Femur (tissue), 1 donor: ENCODE data around the gene CCDC178.
"Not testable (repeated sequence)": the region's sequence is repeated elsewhere in the genome, so short reads cannot be mapped to it uniquely, and the experiment has no call there.

Source experiments
- DNase-seq: peaks from one replicate; pipeline ENCODE4 v3.0.0-alpha.2; 2017

The CCDC178 gene

GRCh38 chr18:33355756-33356155, 84.8 kb downstream of the CCDC178 start:
- no peak for DNase-seq

DNA sequence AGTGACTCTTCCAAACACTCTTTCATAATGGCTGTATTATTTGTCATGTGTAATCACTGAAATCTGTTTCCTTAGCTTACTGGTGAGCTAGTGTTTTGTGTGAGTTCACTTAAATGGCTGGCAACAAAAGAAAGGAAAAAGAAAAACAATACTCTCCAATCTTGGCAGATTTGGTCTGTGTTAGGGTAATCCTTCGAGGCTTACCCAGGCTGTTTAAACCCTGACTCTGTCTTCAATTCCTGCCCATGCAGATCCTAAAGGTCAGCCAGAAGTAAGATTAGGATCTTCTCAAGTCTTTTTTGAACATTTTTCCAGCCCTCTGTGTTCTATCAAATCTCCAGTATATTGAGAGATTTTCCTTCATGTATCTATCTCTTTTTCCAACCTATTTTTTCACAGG, 85.3 kb downstream of the CCDC178 start:
- no peak for DNase-seq

DNA sequence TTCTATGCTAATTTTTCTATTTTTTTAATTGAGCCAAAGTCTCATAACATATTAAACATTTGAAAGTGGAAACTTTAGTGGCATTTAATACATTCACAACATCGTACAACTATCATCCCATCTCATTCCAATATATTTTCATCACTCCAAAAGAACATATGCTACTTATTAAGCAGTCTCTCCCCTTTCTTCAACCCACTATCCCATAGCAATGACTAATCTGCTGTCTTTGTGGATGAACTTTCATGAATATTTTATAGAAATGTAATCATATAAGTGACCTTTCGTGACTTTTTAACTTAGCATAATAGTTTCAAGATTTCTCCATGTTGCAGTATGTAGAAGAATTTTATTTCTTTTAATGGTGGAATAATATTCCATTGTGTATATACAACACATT, 90.3 kb downstream of the CCDC178 start:
- no peak for DNase-seq

DNA sequence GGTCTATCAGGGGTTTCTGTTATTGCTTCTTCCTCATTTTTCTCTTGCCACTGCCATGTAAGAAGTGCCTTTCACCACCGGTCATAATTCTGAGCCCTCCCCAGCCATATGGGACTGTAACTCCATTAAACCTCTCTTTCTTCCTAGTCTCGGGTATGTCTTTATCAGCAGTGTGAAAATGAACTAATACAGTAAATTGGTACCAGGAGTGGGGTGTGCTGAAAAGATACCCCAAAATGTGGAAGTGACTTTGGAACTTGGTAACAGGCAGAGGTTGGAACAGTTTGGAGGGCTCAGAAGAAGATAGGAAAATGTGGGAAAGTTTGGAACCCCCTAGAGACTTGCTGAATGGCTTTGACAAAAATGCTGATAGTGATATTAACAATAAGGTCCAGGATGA, 100.8 kb downstream of the CCDC178 start:
- DNase-seq = not testable (repeated sequence)

- no peak for DNase-seq
Observed at GRCh38 chr18:33334781-33335180, 105.7 kb downstream of the CCDC178 start.

DNA sequence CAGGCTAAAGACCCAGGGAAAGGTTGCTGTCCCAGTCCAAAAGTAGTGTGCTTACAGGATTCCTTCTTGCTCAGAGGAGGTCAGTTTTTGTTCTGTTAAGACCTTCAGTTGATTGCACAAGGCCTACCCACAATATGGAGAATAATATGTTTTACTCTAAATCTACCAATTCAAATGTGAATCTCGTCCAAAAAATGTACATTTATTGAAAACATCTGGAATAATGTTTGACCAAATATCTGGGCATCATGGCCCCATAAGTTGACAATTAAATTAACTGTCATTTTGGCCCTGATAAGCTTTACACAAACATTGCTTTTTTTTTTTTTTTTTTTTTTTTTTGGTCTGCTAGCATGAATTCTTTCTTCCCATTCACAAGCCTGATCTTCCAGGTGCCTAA, 109.8 kb downstream of the CCDC178 start:
- DNase-seq = no peak

DNA sequence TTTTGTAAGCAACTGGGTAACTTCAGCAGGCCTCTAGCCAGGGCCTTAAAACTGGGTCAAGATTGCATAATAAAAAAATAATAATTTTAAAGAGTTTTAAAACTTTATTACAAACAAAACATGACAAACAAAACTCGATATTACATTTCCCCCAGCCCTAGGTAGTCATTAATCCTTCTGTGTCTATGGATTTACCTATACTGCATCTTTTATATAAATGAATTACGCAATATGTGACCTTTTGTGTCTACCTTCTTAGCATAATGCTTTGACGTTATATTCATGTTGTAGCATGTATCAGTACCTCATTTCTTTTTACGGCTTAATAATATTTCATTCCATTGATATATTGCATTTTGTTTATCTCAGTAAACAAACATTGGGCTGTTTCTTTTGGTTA, 113.5 kb downstream of the CCDC178 start:
- no peak for DNase-seq

DNA sequence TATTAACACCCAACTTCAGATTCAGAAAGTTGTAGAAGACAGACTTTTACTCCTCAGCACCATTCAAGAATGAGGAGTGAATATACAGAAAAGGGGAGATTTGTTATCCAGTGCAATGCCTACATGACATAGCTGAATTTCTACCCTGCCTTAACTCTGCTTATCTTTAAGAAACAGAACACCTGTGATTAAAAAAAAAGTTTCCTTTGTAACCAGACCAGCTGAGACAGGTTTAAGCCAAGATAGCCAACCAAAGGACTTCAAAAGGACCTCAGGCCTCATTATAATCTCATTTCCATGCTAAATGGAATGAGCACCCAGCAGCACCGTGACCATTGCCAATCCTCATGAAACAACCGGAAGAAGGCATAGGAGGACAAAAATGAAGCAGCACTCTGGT, 122.9 kb downstream of the CCDC178 start:
- DNase-seq = no peak

- DNase-seq = no peak
Observed at GRCh38 chr18:33316146-33316587, 124.4 kb downstream of the CCDC178 start.

GRCh38 chr18:33307520-33307919, 133.0 kb downstream of the CCDC178 start:
- DNase-seq = no peak

- DNase-seq = no peak
Observed at GRCh38 chr18:33304277-33304676, 136.2 kb downstream of the CCDC178 start.

DNA sequence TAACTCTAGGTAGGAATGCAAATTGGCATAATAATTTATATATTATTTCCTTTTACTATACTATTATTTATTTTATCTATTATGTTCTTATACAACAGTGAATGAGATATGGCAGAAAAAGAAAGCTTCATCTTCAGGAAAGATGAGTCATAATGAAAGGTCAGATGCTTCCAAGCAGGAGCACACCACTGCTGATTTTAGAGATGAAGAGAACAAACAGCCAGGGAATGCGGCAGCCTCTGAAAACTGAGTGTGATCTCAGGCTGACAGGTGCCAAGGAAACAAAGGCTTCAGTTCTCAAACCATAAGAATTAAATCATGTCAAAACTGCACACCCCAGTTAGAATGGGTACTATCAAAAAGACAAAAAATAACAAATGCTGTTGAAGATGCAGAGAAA, 149.0 kb downstream of the CCDC178 start:
- DNase-seq = no peak

DNA sequence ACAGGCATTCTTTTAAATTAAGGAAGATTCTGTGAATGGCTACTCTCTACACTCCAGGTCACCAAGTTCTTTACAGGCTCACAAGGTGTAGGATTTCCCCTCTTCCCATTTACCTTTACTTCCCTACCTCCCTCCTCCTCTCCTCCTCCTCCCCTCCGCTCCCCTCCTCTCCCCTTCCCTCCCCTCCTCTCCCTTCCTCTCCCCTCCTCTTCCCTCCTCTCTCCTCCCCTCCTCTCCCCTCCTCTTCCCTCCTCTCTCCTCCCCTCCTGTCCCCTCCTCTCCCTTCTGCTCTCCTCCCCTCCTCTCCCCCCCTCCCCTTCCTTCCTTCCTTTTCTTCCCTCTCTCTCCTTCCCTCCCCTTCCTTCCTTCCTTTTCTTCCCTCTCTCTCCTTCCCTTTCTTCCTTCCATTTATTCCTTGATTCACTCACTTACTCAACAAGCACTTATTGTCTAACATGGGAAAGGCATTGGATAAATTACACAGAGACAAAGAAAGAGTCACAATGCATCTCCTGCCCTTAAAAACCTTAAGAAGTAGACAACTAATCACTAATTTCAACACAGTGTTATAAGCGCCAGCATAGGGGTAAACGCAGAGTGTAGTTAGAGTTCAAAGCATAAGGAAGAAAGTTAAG, 152.3 kb downstream of the CCDC178 start:
- DNase-seq = no peak

DNA sequence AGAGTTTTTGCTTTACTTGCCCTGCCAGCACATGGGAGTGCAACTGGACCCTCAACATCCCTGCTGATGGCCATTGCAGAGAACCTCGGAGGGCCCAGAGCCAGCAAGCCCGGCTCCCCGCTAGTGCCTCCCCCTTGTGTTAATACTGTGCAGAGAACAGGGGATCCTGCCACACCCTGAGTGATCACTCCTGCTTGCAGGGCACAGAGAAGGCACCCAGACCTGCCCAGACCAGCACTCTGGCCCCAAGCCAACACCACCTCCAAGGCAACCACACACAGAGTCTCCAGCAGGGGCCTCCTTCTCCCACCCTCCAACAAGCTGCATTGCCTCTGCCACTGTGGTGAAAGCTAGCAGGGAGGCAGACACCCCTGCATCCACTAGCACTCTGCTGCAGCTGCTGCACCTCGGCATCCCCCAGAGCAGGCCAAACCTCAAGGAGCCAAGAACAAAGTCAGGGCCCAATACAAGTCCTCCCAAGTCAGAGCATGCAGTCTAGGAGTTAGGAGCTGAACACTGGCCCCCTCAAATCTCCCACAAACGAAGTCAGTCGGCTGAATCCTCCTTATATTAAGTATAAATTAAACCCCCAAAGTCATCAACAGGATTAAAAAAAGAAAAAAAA, 157.7 kb downstream of the CCDC178 start:
- DNase-seq = no peak

DNA sequence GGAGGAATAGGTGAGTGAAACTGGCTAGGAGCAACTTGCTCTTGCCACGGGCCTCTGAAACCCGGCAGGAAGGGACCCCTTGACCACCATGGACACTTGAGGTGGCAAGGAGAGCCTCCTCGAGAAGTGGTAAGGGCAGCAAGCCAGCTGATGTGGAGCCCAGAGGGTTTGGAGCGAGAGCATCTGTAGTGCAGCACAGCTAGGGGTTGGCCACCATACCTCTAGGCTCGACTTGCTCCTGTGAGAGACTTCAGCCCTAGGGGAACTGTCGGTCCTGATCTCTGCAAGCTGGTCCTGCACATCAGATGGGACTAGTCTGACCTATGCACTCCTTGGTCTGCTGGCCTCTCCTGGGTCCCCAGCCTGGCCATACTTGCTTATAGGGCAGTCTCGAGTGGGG, 158.4 kb downstream of the CCDC178 start:
- DNase-seq = no peak

GRCh38 chr18:33277431-33277830, 163.1 kb downstream of the CCDC178 start:
- no peak for DNase-seq

- no peak for DNase-seq
Observed at GRCh38 chr18:33275843-33276242, 164.7 kb downstream of the CCDC178 start.

GRCh38 chr18:33270297-33270696, 170.2 kb downstream of the CCDC178 start:
- DNase-seq = no peak

GRCh38 chr18:33269223-33269622, 171.3 kb downstream of the CCDC178 start:
- DNase-seq = no peak

DNA sequence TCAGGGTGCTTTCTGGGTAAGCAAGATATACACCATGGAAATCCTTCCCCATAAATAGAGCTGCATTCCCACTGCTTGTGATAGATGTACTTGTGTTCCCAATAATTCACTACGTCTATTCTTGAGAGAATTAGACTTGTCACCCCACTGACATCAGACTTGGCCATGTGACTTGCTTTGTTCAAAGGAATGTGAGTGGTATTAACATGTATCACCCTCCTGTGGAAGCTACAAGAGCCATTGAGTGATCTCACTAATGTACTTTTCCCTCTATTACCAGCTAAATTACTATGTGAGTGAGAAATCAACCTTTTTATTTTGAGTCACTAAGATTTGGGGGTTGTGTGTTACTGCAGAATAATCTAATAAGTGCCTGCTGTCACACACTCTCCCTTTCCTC, 176.0 kb downstream of the CCDC178 start:
- DNase-seq = no peak

GRCh38 chr18:33239298-33239697, 201.2 kb downstream of the CCDC178 start:
- DNase-seq = no peak

DNA sequence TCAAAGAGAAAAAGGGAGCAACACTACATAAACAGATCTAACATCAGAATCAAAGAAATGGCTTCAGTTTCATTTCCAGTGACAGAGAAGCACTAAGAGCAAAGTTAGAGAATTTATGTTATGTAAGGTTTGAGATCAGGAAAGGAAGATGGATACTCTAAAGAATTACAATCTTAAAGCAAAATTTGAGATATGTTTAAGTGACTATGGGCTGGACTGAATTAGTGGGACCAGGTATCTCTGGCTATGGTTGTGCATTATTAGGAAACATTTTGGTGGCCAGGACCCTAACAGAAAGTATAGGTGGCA, 208.2 kb downstream of the CCDC178 start:
- DNase-seq = no peak

GRCh38 chr18:33231474-33232317, 208.8 kb downstream of the CCDC178 start:
- peak; percentile 79 for DNase-seq

GRCh38 chr18:33212363-33212762, 228.2 kb downstream of the CCDC178 start:
- DNase-seq = no peak
